Neuron (in vitro differentiated cells): ENCODE measurements around the gene NEK11.

Experiments
- H2AFZ ChIP-seq: one replicate; pipeline ENCODE4 v1.6.1; 2013; ENCODE audit warnings: low read depth, mild to moderate bottlenecking, inconsistent platforms, low read length, moderate library complexity
- H3K27me3 ChIP-seq: one replicate; pipeline ENCODE4 v1.6.1; 2013; ENCODE audit warnings: low read length; ENCODE audit not compliant: insufficient read depth
- H3K36me3 ChIP-seq: one replicate; pipeline ENCODE4 v1.6.1; 2013; ENCODE audit warnings: low read length; ENCODE audit not compliant: insufficient read depth
- H3K4me1 ChIP-seq: one replicate; pipeline ENCODE4 v1.6.1; 2013; ENCODE audit warnings: low read length; ENCODE audit not compliant: insufficient read depth
- H3K4me3 ChIP-seq: 2 replicates; pipeline ENCODE4 v1.5.1; 2013; ENCODE audit warnings: mild to moderate bottlenecking, low read length, moderate library complexity
- H3K9me3 ChIP-seq: one replicate; pipeline ENCODE4 v1.6.1; 2013; ENCODE audit warnings: low read length

The NEK11 gene

GRCh38 chr3:131109156-131109555 lies 82.5 kb downstream of the NEK11 start:
- Histone ChIP-seq H2AFZ (no peak overlapping the region), H3K4me1 (no peaks in the 10 kb centered on the region), H3K4me3 (no peak overlapping the region), H3K36me3 (no peaks in the 10 kb centered on the region), H3K9me3 (no peaks in the 10 kb centered on the region), H3K27me3 (no peaks in the 10 kb centered on the region)

DNA sequence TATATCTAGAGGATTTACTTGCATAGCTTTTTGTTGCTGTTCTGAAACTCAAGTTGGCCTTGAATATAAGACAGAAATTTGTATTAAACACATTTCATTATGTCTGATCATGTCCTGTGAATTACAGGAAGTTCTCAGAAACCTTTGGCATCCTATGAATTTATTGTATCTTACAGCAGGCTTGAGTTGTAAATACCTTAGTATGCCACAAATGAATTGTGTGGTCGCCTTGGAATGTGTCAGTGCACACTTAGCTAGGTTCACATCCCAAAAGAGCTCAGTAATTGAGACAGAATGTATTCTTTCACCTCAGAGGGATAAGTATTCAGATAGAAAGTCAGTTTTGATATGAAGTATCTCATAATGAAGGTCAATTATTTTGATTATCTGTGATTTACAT lies 83.4 kb downstream of the NEK11 start:
- Histone ChIP-seq H2AFZ (no peak overlapping the region), H3K9me3 (no peaks in the 10 kb centered on the region), H3K36me3 (no peaks in the 10 kb centered on the region), H3K4me1 (no peaks in the 10 kb centered on the region), H3K4me3 (no peak overlapping the region), H3K27me3 (no peaks in the 10 kb centered on the region)

DNA sequence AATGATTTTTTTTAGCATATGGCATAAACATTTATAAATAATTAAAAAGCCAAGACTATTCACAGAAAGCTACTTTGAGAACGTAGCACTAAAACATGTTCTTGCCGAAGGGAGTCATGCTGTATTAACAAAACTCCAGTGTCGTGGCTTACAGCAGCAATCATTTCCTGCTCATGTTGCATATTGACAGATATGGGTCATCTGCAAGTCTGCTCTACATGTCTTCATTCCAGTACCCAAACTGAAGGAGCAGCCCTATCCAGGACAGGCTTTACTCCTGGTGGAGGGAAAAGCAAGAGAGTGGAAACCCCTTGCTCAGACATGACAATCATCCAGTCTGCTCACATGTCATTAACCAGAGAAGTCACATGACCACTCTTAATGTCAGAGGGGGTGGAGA lies 87.6 kb downstream of the NEK11 start:
- H3K36me3 ChIP-seq, result no peaks in the 10 kb centered on the region
- no peak overlapping the region for H3K4me3 ChIP-seq
- no peaks in the 10 kb centered on the region for H3K27me3 ChIP-seq
- no peak overlapping the region for H2AFZ ChIP-seq
- no peaks in the 10 kb centered on the region for H3K9me3 ChIP-seq
- H3K4me1 ChIP-seq, result no peaks in the 10 kb centered on the region

GRCh38 chr3:131125684-131126083 lies 99.0 kb downstream of the NEK11 start:
- H3K27me3 ChIP-seq, result no peaks in the 10 kb centered on the region
- H2AFZ ChIP-seq, result no peak overlapping the region
- no peak overlapping the region for H3K4me3 ChIP-seq
- peaks cover 2% of the 10 kb centered on the region for H3K9me3 ChIP-seq
- H3K4me1 ChIP-seq, result no peaks in the 10 kb centered on the region
- H3K36me3 ChIP-seq, result no peaks in the 10 kb centered on the region

DNA sequence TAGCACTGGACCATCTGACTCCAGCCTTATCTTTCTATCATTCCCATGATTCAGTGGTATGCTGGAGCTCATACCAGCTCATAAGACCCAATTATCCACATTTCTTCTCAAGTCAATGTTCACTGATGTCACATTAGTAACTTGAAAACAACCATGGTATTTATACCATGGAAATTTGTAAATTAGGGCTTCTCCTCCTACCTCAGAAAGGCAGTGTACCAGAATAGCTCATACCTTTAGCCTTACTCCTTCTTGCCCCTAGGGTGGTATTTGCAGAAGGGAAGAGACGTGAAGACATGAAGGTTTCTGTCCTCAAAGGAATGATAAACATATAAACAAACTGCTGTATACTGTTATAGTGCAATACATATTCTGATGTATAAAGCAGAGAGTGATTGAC lies 114.2 kb downstream of the NEK11 start:
- Histone ChIP-seq H2AFZ (no peak overlapping the region), H3K9me3 (no peaks in the 10 kb centered on the region), H3K4me3 (no peak overlapping the region), H3K36me3 (no peaks in the 10 kb centered on the region), H3K4me1 (no peaks in the 10 kb centered on the region), H3K27me3 (no peaks in the 10 kb centered on the region)

DNA sequence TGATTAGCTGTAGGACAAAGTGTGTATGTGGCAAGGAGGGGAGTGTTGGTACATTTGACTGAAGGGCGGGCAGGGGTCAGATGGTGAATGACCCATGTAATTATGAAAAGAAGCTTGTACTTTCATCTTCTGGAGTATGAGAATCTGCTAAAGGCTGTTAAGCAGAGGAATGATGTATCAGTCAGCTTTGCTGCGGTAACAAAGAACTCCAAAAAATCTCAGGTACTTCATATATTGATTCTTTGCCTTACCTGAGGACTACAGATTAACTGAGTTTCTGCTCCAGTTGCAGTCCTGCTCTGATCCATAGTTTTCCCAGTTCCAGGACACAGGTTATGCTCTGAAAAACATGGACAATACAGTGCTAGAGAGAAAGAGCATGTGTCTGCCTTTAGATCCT lies 115.1 kb downstream of the NEK11 start:
- H3K4me1 ChIP-seq, result no peaks in the 10 kb centered on the region
- H2AFZ ChIP-seq, result no peak overlapping the region
- H3K36me3 ChIP-seq, result no peaks in the 10 kb centered on the region
- no peak overlapping the region for H3K4me3 ChIP-seq
- no peaks in the 10 kb centered on the region for H3K9me3 ChIP-seq
- H3K27me3 ChIP-seq, result no peaks in the 10 kb centered on the region

DNA sequence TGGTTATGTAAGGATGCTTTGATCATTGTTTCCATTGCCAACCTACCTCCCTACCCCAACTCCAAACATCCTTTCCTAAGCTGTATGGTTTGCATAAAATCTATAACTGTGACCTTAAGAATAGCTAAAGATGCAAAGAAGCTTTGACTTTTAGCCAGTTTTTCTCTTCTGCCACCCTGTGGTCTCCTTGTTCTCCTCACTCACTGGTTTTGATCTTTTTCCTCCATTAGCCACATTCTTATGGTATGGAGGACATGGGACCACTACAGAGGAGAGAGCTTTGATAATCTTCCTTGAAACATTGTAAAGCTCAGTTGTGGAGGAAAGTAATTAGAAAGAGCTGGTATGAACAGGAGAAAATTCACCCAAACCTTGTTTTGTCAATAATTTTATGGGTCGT lies 115.9 kb downstream of the NEK11 start:
- H3K27me3 ChIP-seq, result no peaks in the 10 kb centered on the region
- H3K36me3 ChIP-seq, result no peaks in the 10 kb centered on the region
- H3K4me1 ChIP-seq, result no peaks in the 10 kb centered on the region
- H3K9me3 ChIP-seq, result no peaks in the 10 kb centered on the region
- no peak overlapping the region for H2AFZ ChIP-seq
- no peak overlapping the region for H3K4me3 ChIP-seq

GRCh38 chr3:131143802-131144201 lies 117.1 kb downstream of the NEK11 start:
- H3K27me3 ChIP-seq, result no peaks in the 10 kb centered on the region
- no peaks in the 10 kb centered on the region for H3K4me1 ChIP-seq

DNA sequence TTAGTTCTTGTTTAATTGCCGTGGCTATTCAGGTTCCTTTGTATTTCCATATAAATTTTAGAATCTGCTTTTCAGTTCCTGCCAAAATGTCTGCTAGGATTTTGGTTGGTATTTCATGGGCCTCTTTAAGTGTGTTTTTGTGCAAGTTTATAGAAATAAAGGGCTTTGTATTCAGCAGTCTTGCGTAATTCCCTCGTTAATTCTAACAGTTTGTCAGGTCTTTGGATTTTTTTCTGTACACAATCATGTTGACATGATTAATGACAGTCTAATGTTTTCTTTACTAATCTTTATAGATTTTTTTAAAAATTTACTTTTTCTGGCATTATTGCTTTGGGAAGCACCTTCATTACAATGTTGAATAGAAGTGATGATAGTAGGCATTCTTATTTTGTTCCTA lies 120.9 kb downstream of the NEK11 start:
- H3K9me3 ChIP-seq, result no peaks in the 10 kb centered on the region
- H3K4me1 ChIP-seq, result peaks cover 5% of the 10 kb centered on the region
- H3K36me3 ChIP-seq, result no peaks in the 10 kb centered on the region
- no peak overlapping the region for H2AFZ ChIP-seq
- H3K4me3 ChIP-seq, result no peak overlapping the region
- no peaks in the 10 kb centered on the region for H3K27me3 ChIP-seq

More at GRCh38 chr3:131143802-131144201, 117.1 kb downstream of the NEK11 start:
- Histone ChIP-seq H3K36me3 (no peaks in the 10 kb centered on the region), H3K4me3 (no peak overlapping the region), H2AFZ (no peak overlapping the region), H3K9me3 (no peaks in the 10 kb centered on the region)

GRCh38 chr3:131158434-131158833 lies 131.8 kb downstream of the NEK11 start:
- Histone ChIP-seq H3K36me3 (no peaks in the 10 kb centered on the region), H3K4me3 (no peak overlapping the region), H3K4me1 (peaks cover 6% of the 10 kb centered on the region), H3K27me3 (no peaks in the 10 kb centered on the region), H2AFZ (no peak overlapping the region), H3K9me3 (no peaks in the 10 kb centered on the region)

DNA sequence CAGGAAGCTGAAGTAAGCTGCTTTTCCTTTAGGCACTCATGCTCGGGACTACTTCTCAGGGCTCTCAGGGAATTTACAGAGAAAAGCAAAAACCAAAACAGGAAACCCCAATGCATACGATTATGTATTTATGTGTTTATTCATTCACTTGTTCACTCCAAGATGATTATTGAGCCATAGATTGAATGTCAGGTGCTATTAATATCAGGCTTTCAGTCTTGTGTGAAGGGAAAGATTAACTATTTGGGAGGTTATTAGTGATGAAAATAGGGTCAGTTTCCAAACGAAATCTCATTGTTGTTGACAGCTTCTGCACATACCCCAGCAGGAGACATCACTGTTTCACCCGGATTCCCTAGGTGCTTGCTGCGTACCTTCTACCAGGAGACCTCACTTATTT lies 135.8 kb downstream of the NEK11 start:
- no peaks in the 10 kb centered on the region for H3K36me3 ChIP-seq
- H3K4me1 ChIP-seq, result peaks cover 6% of the 10 kb centered on the region
- H3K27me3 ChIP-seq, result no peaks in the 10 kb centered on the region
- no peaks in the 10 kb centered on the region for H3K9me3 ChIP-seq
- no peak overlapping the region for H2AFZ ChIP-seq
- H3K4me3 ChIP-seq, result no peak overlapping the region

DNA sequence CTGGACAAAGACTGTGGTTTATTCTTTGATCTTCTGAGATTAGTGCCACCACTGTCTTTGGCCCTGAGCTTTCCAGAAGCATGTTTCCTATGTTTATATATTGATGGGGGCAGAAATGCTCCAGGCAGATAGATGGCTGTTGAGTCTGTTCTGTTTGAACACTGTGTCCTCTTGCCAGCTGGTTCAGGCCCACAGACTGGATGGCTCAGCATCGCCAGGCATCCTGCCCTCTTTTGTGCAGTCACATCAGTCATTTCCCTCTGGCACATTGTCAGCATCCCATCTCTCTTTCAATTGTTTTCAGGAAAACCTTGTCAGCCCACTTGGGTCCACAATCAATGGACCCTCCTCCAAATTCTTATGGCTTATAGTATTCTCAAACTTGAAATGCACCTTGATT lies 141.2 kb downstream of the NEK11 start:
- no peaks in the 10 kb centered on the region for H3K9me3 ChIP-seq
- no peak overlapping the region for H3K4me3 ChIP-seq

DNA sequence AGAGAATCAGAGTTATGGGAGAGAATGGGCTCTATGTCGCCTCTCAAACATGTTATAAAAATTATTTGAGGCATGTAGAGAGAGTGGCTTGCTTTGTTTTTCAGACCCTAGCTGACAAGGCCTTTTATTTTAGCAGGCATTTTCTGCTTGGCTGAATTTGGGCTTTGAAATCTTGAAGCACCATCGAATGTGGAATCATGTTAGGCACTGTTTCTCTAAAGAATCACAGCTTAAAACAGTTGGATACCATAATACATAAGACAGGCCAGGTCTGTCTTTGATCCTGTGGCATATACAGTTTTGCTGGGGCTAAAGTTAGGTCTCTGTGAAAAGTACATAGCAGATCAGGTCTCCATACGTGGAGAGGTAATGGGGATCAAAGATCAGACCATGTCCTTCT lies 142.7 kb downstream of the NEK11 start:
- no peak overlapping the region for H2AFZ ChIP-seq
- H3K9me3 ChIP-seq, result no peaks in the 10 kb centered on the region
- no peaks in the 10 kb centered on the region for H3K36me3 ChIP-seq
- H3K4me3 ChIP-seq, result no peak overlapping the region
- no peaks in the 10 kb centered on the region for H3K27me3 ChIP-seq
- H3K4me1 ChIP-seq, result no peaks in the 10 kb centered on the region

More for the DNA sequence above, 141.2 kb downstream of the NEK11 start:
- no peaks in the 10 kb centered on the region for H3K36me3 ChIP-seq
- H3K4me1 ChIP-seq, result no peaks in the 10 kb centered on the region
- H2AFZ ChIP-seq, result no peak overlapping the region
- H3K27me3 ChIP-seq, result no peaks in the 10 kb centered on the region

DNA sequence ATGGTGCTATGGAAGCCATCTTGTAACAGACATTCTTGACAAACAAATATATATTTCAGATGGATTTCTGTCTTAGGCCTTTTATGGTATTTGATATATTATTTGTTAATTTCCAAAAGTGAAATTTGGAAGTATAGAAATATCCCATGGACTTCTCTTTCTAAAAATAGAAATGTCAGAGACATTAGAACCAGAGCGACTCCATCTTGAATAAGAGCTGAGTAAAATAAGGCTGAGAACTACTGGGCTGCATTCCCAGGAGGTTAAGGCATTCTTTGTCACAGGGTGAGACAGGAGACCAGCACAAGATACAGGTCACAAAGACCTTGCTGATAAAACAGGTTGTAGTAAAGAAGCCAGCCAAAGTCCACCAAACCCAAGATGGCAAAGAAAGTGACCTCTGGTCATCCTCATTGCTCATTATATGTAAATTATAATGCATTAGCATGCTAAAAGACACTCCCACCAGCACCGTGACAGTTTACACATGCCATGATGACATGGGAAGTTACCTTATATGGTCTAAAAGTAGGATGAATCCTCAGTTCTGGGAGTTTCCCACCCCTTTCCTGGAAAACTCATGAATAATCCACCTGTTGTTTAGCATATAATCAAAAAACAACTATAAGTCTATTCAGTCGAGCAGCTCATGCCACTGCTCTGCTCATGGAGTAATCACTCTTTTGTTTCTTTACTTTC lies 146.0 kb downstream of the NEK11 start:
- no peak overlapping the region for H3K4me3 ChIP-seq
- H3K9me3 ChIP-seq, result no peaks in the 10 kb centered on the region
- no peaks in the 10 kb centered on the region for H3K4me1 ChIP-seq
- no peaks in the 10 kb centered on the region for H3K36me3 ChIP-seq
- H2AFZ ChIP-seq, result no peak overlapping the region
- no peaks in the 10 kb centered on the region for H3K27me3 ChIP-seq
